ENCODE data around the gene XPNPEP2.

GRCh38 chrX:129769467-129770154, 30.8 kb downstream of the XPNPEP2 start:
- no peak for TF ChIP-seq TAF1 (IDR thresholded peaks at IDR 0.05; ENCODE audit: low read depth)
- no peak for TF ChIP-seq ZBTB7A (IDR thresholded peaks at IDR 0.05; ENCODE audit: low read depth)
- no peak for TF ChIP-seq FOXM1 (IDR thresholded peaks at IDR 0.05; ENCODE audit: borderline replicate concordance, low read depth)
- TF ChIP-seq RAD21 (IDR thresholded peaks at IDR 0.05; ENCODE audit: low read depth) = no peak
- no peak for TF ChIP-seq NFIC (IDR thresholded peaks at IDR 0.05)
- no peak for TF ChIP-seq CEBPB (IDR thresholded peaks at IDR 0.05)
- no peak for TF ChIP-seq REST (IDR thresholded peaks at IDR 0.05; ENCODE audit: low read depth)
- TF ChIP-seq YY1 (IDR thresholded peaks at IDR 0.05; ENCODE audit: low read depth) = no peak
- TF ChIP-seq EP300 (IDR thresholded peaks at IDR 0.05; ENCODE audit: borderline replicate concordance) = no peak
- TF ChIP-seq MAX (IDR thresholded peaks at IDR 0.05) = no peak
- no peak for TF ChIP-seq TCF12 (IDR thresholded peaks at IDR 0.05; ENCODE audit: low read depth)
- no peak for TF ChIP-seq EGR1 (IDR thresholded peaks at IDR 0.05)
- TF ChIP-seq CREB1 (IDR thresholded peaks at IDR 0.05; ENCODE audit: low read depth) = no peak
- TF ChIP-seq TEAD4 (IDR thresholded peaks at IDR 0.05) = no peak
